Fibroblast of gingiva (primary cell): ENCODE data around the gene TRAM2.

Experiments used
- DNase-seq: peaks from one replicate; pipeline ENCODE4 v3.0.0-alpha.2; 2011; ENCODE audit warnings: low read depth

TRAM2 gene

DNA sequence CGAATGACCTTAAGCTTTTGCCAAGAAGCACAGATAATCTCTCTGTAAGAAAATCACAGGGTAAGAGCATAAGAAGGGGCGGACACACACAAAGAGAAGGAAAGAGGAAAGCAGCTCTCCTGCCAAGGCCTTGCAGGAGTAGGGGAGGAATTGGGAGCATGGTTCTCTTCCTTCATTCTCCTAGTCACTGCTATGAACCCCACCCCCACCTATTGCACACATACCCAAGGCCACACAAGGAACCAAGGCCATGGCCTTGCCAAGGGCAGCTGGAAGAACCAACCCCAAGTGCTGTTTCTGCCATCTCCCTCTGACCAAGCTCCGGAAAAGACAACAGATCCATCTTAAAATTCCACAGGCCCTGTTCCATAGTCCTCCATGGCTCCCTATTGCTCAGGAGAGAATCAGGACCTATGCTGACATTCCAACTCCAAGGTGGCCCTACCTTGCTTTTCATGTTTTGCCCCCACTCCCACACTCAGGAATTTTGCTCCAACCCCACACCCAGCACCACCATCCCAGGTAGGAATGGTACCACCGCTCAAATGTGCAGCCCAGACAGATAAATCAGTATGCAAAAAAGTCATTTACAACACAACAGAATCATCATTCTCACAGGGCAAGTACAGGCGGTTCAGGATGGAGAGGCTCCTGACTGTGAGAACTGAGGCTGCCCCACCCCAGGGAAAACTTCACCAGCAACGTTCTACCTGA lies 31.3 kb downstream of the TRAM2 start:
- no peak for DNase-seq

DNA sequence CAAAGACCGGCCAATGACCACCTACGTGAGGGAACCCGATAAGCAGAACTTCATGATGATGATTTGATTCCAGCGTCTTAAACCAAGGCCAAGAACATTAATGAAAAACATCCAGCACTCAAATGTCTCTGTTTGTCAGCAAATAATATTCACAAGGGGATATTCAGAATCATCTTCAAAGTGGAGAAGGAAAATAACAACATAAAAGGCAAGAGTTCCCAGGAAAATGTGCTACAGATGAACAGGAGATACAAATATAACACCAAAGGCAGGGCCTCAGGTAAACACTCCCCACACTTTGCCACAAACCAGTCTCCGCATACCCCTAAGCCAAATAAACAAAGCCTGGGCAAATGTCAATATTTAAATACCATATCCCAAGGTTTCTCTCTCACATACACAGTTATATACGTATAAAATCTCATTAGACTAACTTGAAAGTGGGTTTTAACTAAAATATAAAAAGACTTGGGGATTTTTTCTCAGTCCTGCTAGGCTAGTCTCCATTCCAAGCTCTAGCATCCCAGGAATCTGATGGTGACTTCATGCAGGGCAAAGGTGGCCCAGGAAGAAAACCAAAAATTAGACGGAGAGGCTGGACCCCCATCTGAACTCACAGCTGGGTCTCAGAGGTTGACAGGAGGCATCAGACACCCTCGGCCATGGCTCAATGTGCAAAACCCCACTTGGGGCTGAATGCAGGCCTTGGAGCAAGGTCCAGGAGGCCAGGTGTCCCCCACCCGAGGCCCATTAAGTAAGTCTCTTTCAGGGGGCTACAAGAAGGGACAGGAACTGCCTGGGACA lies 32.1 kb downstream of the TRAM2 start:
- DNase-seq, result peak; percentile 30

DNA sequence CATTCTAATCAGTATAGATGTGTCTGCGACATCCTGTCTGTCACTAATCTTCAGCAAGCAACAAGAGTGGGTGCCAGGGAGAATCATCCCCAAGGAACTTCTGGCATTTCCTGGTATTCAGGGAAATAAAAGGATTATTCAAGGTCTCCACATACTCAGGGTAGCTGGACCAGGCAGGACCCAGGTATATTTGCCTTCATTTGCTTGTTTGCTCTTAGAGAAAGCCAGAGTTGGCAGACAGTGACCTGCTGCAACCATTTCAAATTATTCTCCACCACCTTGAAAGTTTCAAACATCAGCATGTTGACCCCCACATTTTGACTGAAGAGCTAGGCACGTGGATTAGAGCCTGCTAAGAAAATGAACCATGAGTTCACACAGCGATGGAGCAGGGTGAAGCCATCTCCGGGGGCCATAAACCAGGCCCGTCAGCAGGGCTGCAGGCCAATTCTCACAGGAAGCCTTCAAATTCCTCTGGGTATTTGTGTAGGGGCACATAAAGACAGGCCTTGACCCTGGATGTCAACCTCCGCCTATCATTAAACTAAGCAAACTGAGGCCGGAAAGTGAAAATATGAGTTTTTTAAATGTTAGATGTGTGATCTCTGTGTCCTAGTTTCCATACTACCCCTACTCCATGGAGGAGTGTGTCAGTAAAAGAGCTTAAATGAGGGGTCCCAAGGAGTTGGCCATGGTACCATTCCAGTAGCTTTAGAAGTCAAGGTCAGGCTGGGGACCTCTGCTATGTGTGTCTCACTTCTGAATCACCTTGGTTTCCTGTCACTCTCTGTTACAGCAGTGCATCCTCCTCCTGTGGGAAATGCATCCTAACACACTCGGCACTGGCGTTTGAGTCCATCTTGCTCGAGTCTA lies 32.9 kb downstream of the TRAM2 start:
- DNase-seq, result no peak

DNA sequence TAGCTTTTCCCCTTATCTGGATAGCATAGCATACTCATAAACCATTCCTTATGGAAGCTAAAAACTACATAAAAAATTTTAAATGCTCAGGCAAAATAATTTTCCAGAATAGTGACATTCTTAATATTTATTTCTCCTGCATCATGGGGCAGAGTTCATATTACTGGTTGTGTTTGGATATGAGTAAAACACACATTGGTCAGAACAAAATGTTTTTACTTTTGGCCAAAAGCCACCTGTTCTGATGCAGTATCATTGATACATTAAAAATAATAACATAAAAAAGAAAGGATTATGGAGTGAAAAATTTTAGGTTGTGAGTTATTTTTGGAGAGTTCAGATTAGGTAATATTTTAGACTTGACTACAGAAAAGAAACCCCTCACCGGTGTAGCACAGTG lies 33.6 kb downstream of the TRAM2 start:
- DNase-seq, result peak; percentile 36

DNA sequence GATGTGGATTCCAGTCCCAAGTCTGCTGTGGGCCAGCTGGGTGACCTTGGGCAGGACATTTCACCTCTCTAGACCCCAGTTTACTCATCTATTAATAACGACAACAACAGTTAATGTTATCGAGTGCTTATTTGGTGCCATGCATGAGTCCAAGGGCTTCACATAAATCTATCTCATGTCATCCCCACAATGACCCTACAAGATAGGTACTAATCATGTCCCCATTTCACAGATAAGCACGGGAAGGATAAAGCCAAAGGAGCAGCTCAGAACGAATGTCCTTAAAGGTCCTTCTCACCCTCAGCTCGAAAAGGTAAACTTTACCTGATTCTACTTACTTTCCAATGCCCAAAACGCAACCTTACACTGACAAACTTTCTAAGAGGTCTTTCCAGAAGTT lies 35.7 kb downstream of the TRAM2 start:
- no peak for DNase-seq

DNA sequence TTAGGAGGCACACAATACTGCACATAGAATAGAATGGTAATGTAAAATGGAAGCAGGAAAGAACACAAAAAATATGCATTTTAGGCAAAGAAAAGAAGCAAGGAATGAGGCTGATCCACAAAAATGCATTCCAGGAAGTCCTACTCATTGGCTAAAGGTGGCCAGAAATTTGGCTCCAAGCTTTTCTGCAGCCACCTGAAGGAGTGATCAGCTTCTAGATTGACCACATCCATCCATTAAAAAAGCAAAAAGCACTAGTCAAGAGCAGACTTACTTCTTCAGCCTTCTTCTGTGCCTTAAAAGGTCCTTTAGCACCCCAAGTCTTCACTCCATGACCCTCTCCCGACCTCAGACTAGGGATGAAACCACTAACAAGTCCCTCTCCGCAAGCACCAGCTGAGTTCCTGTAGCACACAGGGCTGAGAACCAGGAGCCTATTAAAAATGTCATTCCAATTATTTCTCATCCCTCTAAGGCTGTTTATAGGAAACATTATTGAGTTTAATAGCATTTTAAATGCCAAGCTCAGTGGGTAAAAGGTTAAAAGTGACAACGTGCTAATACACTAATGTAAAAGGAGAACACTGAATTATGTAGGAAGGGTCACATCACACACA lies 36.5 kb downstream of the TRAM2 start:
- DNase-seq, result no peak

DNA sequence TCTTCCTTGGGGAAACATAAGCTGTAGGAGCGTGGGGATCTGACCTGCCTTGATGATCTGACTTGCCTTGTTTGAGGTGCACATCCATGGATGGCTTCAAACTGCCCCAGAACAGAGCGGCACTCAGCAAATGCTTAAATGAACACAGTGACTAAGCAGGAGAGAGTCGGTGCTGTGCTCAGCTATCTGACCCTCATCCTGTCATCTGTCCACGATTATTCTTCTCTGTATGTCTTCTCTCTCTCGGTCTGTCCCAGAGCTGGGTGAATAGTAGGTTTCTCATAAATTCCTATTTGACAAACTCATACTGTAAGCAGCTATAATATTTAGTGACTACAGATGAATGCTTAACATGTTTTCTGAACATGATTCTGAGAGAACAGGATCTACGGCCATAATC lies 37.3 kb downstream of the TRAM2 start:
- peak; percentile 33 for DNase-seq

DNA sequence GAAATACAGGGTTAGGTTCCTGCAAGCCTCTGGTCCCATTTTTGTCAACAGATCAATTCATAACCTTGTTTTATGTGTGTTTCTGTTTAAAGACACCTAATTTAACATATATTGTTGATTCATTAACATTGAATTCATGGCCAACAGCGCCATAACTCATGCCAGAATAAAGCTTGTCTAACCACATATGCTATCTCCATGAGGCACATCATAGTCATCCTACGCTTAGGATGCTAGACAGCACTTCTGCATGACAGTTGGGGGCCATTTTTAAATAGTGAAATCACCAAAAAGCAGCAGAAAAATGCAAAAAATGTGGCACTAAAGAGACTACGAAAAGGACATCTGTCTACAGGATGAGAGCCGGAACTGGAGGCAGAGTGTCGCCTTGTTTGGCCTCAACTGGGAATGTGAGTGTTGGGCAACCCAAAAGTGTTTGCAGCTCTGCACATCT lies 37.9 kb downstream of the TRAM2 start:
- peak; percentile 42 for DNase-seq

- peak; percentile 56 for DNase-seq
Observed at GRCh38 chr6:52538252-52538900, 38.5 kb downstream of the TRAM2 start.

GRCh38 chr6:52537001-52537753 lies 39.7 kb downstream of the TRAM2 start:
- DNase-seq, result no peak

DNA sequence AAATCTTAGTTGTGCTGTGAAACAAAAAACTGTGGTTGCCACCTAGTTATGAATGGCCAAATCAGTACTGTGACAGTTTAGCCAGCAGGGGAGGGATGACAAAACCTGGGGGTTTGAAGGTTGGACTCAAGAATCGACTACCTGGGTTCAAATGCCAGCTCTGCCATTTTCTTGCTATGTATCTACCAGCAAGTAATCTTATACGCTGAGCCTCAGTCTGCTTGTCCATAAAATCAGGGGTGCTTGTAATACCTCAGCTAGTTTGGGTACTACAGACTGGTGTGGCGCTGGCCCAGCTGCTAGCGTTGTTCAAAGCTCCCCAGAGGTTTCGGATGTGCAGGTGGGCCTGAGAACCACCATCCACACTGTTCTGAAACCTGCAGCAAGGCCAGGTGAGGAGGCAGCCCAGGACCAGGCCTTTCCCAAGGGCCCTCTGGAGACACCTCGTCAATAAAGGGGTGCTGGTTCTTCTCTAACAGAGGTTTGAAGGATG lies 40.4 kb downstream of the TRAM2 start:
- no peak for DNase-seq

- no peak for DNase-seq
Observed at GRCh38 chr6:52535711-52536423, 41.0 kb downstream of the TRAM2 start.

- DNase-seq, result no peak
Observed at GRCh38 chr6:52534966-52535390, 41.9 kb downstream of the TRAM2 start.

DNA sequence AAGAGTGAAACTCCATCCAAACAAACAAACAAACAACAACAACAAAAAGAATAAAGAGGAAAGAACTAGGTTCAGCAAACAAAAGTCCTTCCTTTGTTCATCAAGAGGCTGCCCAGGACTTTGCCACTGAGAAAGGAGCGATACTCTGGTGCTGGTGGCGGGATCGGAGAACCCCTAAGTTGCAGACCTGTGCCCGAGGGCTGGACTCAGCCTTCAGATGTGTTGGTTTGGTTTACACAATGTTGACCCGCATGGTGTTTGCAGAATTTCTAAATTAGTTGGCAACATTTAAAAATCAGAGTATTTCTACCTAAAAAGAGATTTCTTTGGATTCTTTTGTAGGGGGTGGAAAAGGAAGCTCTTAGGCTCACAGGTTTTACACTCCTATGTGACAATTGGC lies 42.5 kb downstream of the TRAM2 start:
- DNase-seq, result no peak

DNA sequence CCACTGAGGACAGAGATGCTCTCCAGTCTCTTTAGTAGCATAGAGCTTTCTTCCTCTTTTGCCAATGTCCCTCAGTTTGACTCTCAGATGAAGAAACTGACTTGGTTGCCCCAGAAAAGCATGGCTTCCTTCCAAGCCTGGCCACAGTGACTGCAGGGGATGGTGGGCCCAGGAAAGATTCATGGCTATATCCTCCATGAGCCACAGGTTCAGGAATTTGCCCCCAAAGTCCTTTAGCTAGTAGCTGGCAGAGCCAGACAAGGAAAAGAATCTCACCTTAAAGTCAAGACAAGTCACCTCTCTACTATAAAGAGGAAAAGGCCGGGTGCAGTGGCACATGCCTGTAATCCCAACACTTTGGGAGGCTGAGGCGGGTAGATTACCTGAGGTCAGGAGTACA lies 43.4 kb downstream of the TRAM2 start:
- no peak for DNase-seq

DNA sequence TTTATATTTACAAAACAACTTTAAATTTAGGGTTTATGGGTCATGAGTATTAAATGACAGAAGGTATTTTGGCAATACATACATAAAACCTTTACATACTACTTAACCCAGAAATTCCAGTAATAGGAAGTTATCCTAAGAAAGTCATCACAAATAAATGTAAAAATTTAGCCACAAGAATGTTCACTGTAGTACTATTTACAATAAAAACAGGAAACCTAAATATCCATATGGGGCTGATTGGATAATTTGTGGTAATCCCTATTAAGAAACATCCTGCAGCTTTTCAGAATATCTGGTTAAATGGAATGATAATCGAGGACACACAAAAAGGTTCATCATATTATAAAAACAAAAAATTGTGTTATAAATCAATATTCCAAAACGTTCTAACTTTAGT lies 44.4 kb downstream of the TRAM2 start:
- DNase-seq, result no peak

DNA sequence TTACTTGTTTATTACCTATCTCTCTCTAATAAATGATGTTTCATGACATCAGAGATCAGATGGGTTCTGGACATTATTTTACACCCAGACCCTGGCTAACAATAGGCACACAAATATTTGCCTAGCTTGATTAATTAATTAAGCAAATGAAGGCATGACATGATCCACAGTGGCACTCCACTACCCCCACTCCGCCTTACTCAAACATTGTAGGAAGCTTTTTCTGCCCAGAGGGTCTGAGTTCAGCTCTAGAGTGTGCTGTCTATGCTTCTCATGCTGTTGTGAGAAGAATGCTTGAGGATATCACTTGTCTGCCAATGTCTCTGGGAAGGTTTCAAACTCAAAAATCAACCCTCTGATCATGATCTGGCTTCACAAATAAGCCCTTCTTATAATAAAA lies 45.0 kb downstream of the TRAM2 start:
- no peak for DNase-seq

DNA sequence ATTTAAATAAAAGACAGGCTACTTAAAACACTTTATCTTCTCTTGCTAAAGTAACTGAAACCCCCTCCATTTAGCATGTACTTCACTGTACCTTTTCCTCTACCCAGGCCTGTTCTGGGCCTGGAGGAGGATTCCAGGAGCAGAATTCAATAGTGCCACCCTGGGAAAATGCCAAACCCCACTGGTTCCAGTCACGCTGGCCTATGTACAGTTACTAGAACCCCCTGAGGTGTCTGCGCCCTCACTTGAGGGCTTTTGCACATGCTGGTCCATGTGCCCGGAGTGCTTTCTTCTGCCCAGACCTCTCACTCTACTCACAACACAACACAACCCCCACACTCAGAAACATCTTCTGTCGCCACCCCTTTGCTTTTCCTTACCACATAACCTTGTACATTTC lies 45.5 kb downstream of the TRAM2 start:
- DNase-seq, result no peak

DNA sequence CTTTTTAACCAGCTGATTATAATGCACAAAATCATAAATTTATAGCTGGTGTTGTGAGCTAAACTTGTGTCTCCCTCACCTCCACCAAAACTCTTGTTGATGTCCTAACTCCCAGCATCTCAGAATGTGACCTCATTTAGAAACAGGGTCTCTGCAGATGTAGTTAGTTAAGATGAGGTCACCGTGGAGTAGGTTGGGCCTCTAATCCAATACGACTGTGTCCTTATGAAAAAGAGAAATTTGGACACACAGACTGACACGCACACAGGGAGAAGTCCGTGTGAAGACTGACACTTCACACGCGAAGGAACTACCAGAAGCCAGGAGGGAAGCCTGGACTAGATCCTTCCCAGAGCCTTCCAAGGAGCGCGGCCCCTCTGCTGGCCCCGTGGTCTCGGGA lies 46.5 kb downstream of the TRAM2 start:
- DNase-seq, result no peak

GRCh38 chr6:52529311-52529710 lies 47.5 kb downstream of the TRAM2 start:
- DNase-seq, result no peak
